H4 (cell line): Measurements from ENCODE around the gene SCGB1D1. TPM values are rescaled to one million over a fixed set of nuclear protein-coding genes. Genes with fewer than 3 reads are reported as not detected.

Source experiments
- DNase-seq: peaks from one replicate; pipeline ENCODE4 v3.0.0-alpha.2; 2015; ENCODE audit warnings: low spot score
- total RNA-seq: library from RNA; depleted of rRNA; stranded (reverse); fragments of >200 nt; shearing (Covaris generic); gene quantifications from 2 replicates; pipeline ENCODE4 v1.2.3, GENCODE V29; 2014; rRNA removed

The SCGB1D1 gene
- total RNA-seq, 1 experiment from 2014 or later: not detected

DNA sequence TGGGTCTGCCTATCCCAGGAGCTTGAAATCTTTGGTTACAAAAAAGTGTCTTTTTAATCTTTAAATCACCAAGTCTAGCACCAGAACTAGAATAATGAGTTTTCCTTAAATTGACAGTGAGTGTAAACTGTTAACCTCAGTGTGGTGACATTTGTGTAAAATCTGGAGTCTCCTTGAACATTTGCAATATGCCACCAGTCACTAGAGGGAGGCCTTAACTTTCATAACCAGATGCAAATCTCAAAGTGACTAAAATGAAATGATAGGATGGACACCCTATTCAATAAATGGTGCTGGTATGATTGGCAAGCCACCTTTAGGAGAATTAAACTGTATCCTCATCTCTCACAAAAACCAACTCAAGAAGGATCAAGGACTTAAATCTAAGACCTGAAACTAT, 43.7 kb downstream of the SCGB1D1 start:
- no peak for DNase-seq

DNA sequence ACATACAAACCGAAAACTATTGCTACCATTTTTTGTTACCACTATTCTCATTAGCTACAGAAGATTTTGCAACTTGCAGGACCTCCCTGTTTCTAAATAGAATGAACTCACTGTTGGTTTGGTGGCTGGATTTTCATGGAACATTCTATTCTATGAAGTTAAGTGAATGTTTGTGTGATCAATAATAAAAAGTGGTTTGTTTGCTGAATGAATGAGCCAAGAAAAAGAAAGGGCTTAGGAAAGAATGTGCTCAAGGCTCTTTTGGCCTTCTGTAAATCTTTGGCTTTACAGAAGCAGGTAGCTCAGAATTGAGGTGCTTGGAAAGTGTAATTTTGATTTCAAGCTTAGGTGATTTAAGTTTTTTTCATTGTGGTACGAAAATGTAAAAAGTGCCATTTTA, 46.2 kb downstream of the SCGB1D1 start:
- no peak for DNase-seq

DNA sequence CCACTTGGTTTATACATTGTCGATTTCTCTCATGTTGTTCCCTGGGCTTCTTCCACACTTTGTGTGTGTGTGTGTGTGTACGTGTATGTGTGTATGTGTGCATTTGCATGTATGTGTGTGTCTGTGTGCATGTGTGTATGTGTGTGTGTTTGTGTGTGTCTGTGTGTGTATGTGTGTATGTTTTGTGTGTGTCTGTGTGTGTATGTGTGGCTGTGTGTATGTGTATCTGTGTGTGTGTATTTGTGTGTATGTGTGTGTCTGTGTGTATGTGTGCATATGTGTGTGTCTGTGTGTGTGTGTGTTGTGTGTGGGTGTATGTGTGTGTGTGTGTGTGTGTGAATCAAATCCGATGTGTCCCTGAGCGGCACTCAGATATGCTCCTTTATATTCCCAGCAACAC, 47.5 kb downstream of the SCGB1D1 start:
- no peak for DNase-seq

DNA sequence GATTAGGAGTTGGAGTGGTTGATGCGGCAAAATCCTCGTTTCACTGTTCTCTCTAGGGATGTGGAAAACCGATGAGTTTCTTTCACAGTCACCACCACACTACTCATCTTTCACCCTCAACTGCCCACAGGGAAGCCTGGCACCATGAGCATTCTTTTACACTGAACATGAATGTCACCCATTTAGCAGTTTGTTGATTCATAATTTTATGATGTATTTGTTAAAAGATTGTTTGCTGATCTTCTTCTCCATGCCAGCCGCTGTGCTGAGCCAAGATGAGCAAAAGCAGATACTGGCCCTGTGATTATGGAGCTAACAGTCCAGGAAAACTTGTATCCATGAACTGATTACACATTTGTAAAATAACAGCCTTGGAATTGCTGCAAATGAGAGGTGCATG, 48.1 kb downstream of the SCGB1D1 start:
- DNase-seq: no peak

DNA sequence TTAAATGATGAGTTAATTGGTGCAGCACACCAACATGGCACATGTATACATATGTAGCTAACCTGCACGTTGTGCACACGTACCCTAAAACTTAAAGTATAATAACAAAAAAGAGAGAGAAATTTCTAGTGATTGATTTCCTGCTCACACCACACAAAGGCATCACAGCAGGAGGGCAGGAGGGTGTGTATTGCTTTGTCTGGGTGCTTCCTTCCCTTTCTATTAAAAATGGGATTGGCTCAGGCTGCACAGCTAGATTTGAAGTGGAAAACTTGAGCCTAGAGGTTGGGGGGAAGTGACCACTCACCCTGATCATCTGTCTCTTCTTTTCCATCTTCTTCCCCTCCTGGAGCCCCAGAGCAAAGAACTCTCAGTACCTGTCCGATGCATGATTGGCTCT, 51.1 kb downstream of the SCGB1D1 start:
- no peak for DNase-seq

DNA sequence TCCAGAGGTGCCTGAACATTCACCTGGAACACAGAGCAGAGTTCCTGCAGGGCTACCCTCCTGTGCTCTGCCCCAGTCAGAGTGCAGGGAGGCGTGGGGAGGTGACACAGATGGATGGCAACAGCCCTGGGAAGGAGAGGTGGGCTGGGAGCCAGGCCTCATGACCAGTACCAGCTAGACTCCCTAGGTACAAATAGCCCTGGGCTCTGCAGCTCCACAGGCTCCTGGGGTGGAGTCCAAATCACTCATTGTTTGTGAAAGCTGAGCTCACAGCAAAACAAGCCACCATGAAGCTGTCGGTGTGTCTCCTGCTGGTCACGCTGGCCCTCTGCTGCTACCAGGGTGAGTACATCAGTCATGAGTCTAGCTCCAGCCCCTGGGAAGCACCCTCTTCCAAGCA, 52.0 kb downstream of the SCGB1D1 start, which contains the start of gene SCGB1D2:
SCGB1D2 (plus strand) TSS at position 219 of the 400 bp plus-strand sequence; CDS start at position 288, 69 bp downstream.
- peak; percentile 84 for DNase-seq

Other genes with a start within 250 kb of the SCGB1D1 start
- gene BEST1, start 239.9 kb upstream of the SCGB1D1 start, total RNA-seq: 0.39 and 0.62 TPM in 2 replicates
- gene FTH1, start 222.6 kb upstream of the SCGB1D1 start, total RNA-seq: 966 and 1,264 TPM in 2 replicates
- 33.3 and 48.9 TPM in 2 replicates for gene INCENP, start 66.2 kb upstream of the SCGB1D1 start, total RNA-seq
- not detected in 2 replicates for gene SCGB2A1, start 18.5 kb downstream of the SCGB1D1 start, total RNA-seq
- not detected in 2 replicates for gene SCGB1D2, start 52.0 kb downstream of the SCGB1D1 start, total RNA-seq
- gene SCGB2A2, start 79.9 kb downstream of the SCGB1D1 start, total RNA-seq: not detected in 2 replicates
- not detected in 2 replicates for gene SCGB1D4, start 108.9 kb downstream of the SCGB1D1 start, total RNA-seq
- gene ASRGL1, start 147.2 kb downstream of the SCGB1D1 start, total RNA-seq: 4.3 and 10.6 TPM in 2 replicates
- not detected in 2 replicates for gene SCGB1A1, start 228.8 kb downstream of the SCGB1D1 start, total RNA-seq